ENCODE results near the gene SLU7.

DNA sequence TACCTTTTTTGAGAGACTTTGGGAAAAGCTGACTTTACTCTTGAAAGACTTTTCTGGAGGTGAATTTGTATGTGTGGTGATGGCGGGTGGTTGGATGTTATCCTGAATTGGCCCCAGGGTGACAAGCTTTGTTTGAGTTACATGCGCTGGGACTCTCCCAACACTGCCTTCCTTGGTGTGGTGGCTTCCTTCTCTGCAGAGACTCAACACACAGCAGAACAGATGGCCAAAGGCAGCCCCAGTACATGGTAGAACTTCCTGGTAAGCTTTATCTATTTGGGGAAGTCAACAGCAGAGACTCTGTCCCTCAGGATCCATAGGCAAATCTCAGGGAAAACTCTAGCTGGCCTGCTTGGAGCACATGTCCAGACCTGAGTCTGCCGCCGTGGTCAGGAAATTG is 66.6 kb downstream of the SLU7 start:
- TF ChIP-seq, protein P1, sequence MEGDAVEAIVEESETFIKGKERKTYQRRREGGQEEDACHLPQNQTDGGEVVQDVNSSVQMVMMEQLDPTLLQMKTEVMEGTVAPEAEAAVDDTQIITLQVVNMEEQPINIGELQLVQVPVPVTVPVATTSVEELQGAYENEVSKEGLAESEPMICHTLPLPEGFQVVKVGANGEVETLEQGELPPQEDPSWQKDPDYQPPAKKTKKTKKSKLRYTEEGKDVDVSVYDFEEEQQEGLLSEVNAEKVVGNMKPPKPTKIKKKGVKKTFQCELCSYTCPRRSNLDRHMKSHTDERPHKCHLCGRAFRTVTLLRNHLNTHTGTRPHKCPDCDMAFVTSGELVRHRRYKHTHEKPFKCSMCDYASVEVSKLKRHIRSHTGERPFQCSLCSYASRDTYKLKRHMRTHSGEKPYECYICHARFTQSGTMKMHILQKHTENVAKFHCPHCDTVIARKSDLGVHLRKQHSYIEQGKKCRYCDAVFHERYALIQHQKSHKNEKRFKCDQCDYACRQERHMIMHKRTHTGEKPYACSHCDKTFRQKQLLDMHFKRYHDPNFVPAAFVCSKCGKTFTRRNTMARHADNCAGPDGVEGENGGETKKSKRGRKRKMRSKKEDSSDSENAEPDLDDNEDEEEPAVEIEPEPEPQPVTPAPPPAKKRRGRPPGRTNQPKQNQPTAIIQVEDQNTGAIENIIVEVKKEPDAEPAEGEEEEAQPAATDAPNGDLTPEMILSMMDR (conservative IDR thresholded peaks at IDR 0.05 in 1 of 2, IDR thresholded peaks at IDR 0.05 in 1 of 2; ENCODE audit: extremely low read depth in 1 of 2, insufficient read depth in 1 of 2, low read depth in 1 of 2, low read length in 2 of 2), result no peak
- TF ChIP-seq EZH2 (IDR thresholded peaks at IDR 0.05; ENCODE audit: borderline replicate concordance, low read length), result no peak
